WTC11 (cell line): ENCODE measurements around the gene KRT7.

Experiments
- ATF3 ChIP-seq: sonication (generic); formaldehyde crosslinking; conservative IDR thresholded peaks from 2 replicates; pipeline ENCODE4 v1.8.1; 2022; ENCODE audit warnings: mild to moderate bottlenecking, missing genetic modification reagents
- CTCF ChIP-seq: fragments of 200-600 bp; IDR thresholded peaks from 2 replicates; pipeline ENCODE4 v1.8.0; 2022; ENCODE audit warnings: antibody characterized with exemption
- ELF4 ChIP-seq: sonication (generic); formaldehyde crosslinking; IDR thresholded peaks from 2 replicates; pipeline ENCODE4 v1.8.1; 2022; ENCODE audit warnings: low read depth, mild to moderate bottlenecking, moderate library complexity, missing genetic modification reagents
- ESRRA ChIP-seq: sonication (generic); formaldehyde crosslinking; IDR thresholded peaks from 2 replicates; pipeline ENCODE4 v1.8.1; 2022; ENCODE audit warnings: mild to moderate bottlenecking, missing genetic modification reagents, borderline replicate concordance
- ETV6 ChIP-seq: sonication (generic); formaldehyde crosslinking; IDR thresholded peaks from 2 replicates; pipeline ENCODE4 v1.8.1; 2022; ENCODE audit warnings: mild to moderate bottlenecking, missing genetic modification reagents
- FOXP1 ChIP-seq: sonication (generic); formaldehyde crosslinking; IDR thresholded peaks from 2 replicates; pipeline ENCODE4 v1.8.0; 2022; ENCODE audit warnings: missing genetic modification reagents, mild to moderate bottlenecking, moderate library complexity, borderline replicate concordance
- NFYB ChIP-seq: sonication (generic); formaldehyde crosslinking; conservative IDR thresholded peaks from 2 replicates; pipeline ENCODE4 v1.8.0; 2022; ENCODE audit warnings: low read depth, missing genetic modification reagents
- PRDM15 ChIP-seq: sonication (generic); formaldehyde crosslinking; IDR thresholded peaks from 2 replicates; pipeline ENCODE4 v1.8.0; 2022; ENCODE audit warnings: missing genetic modification reagents
- ZNF317 ChIP-seq: sonication (generic); formaldehyde crosslinking; IDR thresholded peaks from 2 replicates; pipeline ENCODE4 v1.8.1; 2023; ENCODE audit warnings: low read depth, mild to moderate bottlenecking, moderate library complexity, missing genetic modification reagents, borderline replicate concordance
- ZNF416 ChIP-seq: fragments of 250-450 bp; sonication (Bioruptor Pico); IDR thresholded peaks from 2 replicates; pipeline ENCODE4 v1.9.0; 2021; ENCODE audit warnings: mild to moderate bottlenecking, inconsistent platforms
- TF ChIP-seq, protein P1 (sequence below): sonication (generic); formaldehyde crosslinking; IDR thresholded peaks from 2 replicates; pipeline ENCODE4 v1.8.0; 2022; ENCODE audit warnings: mild to moderate bottlenecking, missing genetic modification reagents
- TF ChIP-seq, protein P2 (sequence below): sonication (generic); formaldehyde crosslinking; IDR thresholded peaks from 2 replicates; pipeline ENCODE4 v1.8.0; 2022; ENCODE audit warnings: mild to moderate bottlenecking, missing genetic modification reagents
- TF ChIP-seq, protein P3 (sequence below): sonication (generic); formaldehyde crosslinking; IDR thresholded peaks from 2 replicates; pipeline ENCODE4 v1.8.1; 2022; ENCODE audit warnings: low read depth, mild to moderate bottlenecking, moderate library complexity, missing genetic modification reagents, borderline replicate concordance

DNA sequence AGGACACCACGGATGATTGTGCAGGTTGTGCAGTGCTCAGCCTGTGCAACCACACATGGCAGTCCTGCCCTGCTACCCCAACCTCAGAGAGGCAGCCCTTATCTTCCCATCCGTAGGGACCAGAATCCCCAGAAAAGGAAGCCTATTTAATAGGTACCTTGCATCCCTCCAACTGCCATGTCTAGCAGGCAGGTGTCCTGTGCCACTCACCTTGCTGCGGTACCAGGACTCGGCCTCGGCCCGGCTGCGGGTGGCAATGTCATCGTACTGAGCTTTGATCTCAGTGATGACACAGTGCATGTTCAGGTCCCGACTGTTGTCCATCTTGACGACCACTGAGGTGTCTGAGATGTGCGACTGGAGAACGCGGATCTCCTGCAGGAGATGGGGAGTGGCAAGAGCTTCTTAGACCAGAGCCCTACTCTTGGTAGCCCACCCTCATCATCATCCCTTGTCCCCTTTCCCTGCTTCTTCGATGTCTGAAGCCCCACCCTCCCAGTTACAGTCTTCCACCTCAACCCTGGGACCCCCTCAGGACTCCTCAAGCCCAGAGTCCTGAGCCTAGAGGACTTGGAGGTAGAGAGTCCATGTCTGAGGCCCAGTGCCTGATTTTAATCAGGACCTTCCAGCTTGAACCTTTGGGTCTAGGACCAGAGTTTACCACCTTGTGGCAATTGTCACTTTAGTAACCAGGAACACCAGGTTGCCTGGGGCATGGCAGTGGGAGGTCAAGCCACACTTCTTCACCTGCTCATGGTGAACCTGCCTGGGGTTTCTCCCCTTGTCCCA is 20.5 kb downstream of the KRT7 start:
- TF ChIP-seq FOXP1 (CRISPR knock-in tag) = no peak
- no peak for TF ChIP-seq NFYB
- TF ChIP-seq CTCF = no peak
- no peak for TF ChIP-seq ETV6 (CRISPR knock-in tag)
- TF ChIP-seq, protein P1, sequence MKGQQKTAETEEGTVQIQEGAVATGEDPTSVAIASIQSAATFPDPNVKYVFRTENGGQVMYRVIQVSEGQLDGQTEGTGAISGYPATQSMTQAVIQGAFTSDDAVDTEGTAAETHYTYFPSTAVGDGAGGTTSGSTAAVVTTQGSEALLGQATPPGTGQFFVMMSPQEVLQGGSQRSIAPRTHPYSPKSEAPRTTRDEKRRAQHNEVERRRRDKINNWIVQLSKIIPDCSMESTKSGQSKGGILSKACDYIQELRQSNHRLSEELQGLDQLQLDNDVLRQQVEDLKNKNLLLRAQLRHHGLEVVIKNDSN (CRISPR knock-in tag) = no peak
- TF ChIP-seq, protein P2, sequence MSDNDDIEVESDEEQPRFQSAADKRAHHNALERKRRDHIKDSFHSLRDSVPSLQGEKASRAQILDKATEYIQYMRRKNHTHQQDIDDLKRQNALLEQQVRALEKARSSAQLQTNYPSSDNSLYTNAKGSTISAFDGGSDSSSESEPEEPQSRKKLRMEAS = no peak
- TF ChIP-seq PRDM15 (CRISPR knock-in tag) = no peak
- TF ChIP-seq, protein P3, sequence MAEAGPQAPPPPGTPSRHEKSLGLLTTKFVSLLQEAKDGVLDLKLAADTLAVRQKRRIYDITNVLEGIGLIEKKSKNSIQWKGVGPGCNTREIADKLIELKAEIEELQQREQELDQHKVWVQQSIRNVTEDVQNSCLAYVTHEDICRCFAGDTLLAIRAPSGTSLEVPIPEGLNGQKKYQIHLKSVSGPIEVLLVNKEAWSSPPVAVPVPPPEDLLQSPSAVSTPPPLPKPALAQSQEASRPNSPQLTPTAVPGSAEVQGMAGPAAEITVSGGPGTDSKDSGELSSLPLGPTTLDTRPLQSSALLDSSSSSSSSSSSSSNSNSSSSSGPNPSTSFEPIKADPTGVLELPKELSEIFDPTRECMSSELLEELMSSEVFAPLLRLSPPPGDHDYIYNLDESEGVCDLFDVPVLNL = no peak
- TF ChIP-seq ESRRA (CRISPR knock-in tag) = no peak
- TF ChIP-seq ATF3 (CRISPR knock-in tag) = no peak
- no peak for TF ChIP-seq ELF4 (CRISPR knock-in tag)
- TF ChIP-seq ZNF416 (CRISPR knock-in tag) = no peak
- no peak for TF ChIP-seq ZNF317
